HG02852 (cell line): ENCODE measurements around the gene IGSF21.

Experiments
- ATAC-seq: cut with Tn5 transposase; IDR thresholded peaks from one replicate; pipeline ENCODE4 v1.9.1; 2021; ENCODE audit warnings: mild to moderate bottlenecking, moderate library complexity; ENCODE audit not compliant: unreplicated experiment

Gene IGSF21

DNA sequence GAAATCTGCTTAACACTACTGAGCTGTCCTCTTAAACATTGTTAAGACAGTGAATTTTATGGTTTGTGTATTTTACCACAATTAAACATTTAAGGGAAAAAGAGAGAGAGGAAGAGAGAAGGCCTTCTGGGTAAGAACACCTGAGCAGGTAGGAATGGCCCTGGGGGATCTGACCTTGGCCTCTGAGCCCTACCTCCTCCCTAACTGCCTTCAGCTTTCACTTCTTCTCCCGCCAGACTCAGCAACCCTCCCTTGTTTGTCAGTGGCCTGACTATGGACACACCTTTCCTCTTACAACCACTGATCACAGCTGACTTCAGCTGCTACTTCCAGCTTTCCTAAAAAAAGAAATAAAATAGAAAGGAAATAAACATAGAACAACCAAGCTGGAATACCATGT is 13.5 kb upstream of the IGSF21 start:
- ATAC-seq = no peak

DNA sequence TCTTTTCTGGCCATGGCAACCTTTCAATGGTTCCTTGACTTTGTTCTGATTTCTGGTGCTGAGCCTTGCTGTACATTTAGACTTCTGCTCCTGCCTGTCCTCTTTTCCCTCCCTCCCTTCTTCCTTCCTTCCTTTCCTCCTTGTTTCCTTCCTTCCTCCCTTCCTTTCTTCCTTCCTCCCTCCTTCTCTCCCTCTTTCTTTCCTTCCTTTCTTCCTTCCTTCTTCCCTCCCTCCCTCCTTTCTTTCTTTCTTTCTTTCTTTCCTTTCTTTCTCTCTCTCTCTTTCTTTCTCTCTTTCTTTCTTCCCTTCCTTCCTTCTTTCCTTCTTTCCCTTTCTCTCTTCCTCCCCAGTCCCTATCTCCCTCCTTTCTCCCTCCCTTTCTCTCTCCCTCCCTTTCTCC is 10.4 kb upstream of the IGSF21 start:
- no peak for ATAC-seq

DNA sequence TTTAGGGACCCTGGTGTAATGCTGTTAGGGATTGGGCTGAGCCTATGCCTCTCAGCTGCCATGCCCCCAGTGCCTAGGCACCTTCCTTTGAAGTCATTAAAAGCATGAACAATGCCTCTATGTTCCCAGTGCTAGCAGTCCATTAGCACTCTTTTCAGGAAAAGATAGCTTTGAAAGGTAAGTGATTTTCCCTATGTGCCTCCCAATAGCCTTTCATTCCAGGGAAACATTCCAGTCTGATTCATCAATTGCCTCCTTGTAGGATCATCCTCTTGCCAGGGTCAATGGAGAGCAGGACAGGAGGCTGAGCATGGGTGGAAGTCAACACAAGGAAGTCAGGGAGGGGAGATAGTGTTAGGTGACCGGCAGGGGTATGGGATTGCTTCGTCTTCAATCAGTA is 8.6 kb upstream of the IGSF21 start:
- no peak for ATAC-seq

DNA sequence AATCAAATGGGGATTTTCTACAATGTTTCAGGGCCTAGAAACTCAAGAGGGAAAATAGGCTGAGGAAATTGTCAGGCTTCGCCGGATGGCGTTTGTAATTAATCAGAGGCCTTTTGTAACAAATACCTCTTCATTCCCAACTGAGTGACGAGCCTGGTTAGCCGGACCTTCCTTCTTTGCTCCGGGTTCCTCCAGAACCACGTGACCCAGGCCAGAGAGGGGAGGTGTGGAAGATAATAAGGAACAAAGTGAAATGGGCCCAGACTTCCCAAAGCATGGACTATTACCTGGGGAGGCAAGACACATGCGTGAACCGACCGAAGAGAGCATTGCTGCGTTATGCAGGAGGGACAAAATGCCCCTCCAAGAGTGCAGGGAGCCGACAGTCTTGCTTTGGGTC is 7.5 kb upstream of the IGSF21 start:
- no peak for ATAC-seq

DNA sequence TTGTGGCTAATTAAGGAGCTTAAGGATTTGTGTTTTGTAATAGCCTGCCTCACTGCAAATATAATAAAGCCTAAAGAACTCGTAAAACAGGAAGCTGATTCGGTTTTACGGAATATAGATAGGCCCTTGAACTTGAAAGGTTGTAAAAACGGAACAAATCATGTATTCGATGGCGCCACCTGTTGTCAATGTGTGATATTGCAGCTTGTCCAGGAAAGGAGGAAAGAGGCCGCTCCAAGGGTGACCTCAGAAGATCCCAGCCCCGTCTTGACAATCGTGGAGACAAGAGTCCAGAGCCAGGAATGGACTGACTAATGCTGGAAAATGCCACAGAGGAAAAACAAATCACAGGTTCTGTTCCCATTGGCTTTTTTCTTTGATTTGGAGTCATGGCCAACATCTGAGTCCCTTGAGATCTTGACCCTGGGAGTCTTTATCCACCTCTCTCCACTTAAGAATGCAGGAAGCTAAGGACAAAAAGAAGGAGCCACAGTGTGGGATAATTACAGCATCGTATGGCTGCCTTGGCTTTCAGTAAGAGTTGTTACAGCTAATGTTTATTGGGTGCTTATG is 7.0 kb upstream of the IGSF21 start:
- ATAC-seq = no peak

DNA sequence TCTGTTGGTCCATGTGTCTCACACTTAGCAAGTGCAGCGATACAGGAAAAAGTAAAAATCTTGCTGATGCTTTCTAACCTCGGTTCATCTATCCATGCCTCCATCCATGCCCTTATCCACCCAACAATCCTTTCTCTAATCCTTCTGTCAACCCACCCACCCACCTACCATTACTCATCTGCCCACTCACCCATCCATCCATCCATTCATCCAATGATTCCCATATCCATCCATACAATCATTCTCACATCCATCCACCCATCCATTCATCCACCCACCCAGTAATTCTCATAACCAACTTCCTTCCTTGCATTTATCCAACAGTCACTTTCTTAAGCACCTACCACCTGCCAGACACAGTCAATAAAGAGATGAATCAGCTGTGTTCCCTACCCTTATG is 6.1 kb upstream of the IGSF21 start:
- no peak for ATAC-seq

DNA sequence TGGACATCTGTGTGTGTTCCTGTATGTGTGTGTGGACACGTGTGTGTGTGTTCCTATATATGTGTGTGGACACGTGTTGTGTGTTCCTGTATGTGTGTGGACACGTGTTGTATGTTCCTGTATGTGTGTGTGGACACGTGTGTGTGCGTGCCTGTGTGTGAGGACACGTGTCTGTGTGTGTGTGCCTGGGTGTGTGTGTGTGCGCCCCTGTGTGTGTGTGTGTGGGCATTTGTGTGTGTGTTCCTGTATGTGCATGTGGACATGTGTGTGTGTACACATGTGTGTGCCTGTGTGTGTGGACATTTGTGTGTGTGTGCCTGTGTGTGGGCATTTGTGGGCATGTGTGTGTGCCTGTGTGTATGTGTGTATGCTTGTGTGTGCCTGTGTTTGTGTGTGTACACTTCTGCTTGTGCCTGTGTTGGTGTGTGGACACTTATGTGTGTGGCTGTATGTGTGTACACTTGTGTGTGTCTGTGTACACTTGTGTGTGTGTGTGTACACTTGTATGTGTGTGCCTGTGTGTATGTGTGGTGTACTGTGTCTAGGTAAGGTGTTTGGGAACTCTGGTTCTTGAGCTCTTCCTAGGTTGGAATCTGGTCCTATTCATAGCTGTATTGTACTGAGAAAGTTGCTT is 3.7 kb upstream of the IGSF21 start:
- no peak for ATAC-seq

DNA sequence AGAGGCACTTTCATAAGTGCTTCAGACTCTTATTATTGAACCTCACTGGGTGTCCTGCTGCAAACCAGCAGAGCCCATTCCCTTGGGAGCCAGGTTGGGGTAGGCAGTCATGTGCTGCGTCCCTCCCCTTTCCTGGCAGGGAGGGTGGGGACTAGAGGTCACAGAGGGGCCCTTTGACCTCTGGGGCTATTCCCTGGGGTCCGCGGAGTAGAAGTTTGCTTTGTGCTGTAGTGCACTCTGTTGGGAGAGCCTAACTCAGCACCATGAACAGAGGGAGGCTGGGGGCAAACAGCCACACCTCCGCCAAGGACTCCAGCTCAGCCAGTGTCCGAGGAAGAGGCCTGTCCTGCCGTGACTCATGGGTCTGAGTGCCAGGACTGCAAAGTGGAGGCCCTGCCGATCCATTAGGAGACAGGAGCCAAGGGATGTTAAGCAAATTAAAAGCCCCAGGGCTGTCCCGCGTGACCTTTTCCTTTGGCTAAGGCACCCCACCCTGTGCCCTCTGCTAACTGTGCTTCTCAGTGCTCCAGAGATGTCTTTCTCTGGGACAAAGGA is 3.0 kb upstream of the IGSF21 start:
- no peak for ATAC-seq

DNA sequence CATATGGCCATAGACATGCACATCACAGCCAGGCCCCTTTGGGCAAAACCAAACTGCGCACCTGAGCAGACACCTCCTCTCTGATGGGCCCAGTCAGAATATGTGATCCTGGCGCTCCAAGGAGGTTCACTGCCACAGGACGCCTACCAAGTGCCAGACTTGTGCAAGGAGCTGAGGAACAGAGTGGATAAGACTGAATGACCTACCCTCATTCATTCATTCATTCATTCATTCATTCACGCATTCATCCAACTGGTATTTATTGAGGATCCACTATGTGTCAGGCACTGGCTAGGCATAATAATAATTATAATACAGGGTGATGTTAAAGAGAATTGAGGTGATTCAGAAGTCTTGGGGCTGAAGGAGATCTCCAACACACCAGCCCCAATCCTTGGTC is 2.4 kb upstream of the IGSF21 start:
- ATAC-seq = no peak

DNA sequence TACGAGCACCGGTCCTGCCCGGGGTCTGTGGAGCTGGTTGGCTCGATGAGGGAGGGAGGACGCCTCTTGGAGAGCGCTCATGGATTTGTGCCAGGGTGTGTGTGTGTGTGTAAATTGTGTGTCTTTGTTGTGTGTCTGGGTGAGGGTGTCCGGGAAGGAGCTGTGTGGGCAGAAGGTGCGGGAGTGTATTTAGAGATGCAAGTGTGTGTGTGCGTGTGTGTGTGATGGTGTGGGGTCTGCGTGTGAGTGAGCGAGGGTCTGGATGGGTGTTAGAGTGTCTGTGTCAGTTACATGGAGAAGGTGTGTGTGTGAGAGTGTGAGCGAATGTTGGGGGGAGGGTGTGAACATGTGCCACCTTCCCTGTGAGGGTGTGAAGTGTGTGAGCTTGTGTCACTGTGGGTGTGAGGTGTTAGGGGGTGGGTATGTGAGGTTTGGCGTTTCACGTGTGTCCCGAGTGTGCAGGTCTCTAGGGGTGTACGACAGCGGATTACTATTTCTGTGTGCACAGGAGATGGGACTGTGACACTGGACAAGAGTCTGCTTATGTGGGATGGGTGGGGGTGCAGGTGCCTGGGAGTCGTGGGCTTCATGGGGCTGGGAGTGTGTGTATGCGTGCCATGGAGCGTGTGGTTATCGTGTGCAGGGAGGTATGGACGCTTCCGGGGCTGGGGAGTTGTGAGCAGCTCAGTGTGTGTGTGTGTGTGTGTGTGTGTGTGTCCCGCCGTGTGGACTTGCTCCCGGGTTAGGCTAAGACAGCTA is 880 bp downstream of the IGSF21 start:
- no peak for ATAC-seq

DNA sequence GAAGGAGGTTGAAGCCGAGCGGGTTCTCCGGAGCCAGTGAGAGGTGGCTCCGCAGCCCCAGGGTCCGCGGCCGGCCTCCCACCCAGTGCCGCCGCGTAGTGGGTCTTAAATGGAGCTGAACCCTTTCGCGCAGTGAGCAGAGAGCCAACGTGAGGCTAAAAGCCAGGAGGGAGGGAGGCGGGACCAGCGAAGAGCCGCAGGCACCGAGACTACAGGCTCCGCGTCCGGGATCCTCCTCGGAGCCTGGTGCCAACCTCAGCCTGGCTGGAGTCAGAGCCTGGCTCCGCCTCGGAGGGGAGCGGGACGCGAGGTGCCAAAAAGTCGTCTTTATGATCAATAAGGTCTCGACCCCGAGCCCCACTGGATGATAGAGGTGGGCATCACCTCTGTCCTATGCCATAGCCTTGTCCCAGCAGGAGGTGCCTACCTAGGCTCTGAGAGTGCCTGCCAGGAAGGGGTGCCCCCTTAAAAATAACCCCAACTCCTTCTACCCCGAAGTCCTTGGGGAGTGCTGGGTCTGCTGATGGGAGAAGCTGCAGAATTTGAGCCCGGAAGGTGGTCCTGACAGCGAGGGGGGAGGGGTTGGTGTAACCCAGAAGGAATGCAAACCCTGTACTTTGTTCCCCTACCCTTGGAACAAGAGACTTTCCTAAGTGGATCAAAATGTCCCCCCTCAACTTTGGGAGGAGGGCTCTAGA is 1.6 kb downstream of the IGSF21 start:
- no peak for ATAC-seq

DNA sequence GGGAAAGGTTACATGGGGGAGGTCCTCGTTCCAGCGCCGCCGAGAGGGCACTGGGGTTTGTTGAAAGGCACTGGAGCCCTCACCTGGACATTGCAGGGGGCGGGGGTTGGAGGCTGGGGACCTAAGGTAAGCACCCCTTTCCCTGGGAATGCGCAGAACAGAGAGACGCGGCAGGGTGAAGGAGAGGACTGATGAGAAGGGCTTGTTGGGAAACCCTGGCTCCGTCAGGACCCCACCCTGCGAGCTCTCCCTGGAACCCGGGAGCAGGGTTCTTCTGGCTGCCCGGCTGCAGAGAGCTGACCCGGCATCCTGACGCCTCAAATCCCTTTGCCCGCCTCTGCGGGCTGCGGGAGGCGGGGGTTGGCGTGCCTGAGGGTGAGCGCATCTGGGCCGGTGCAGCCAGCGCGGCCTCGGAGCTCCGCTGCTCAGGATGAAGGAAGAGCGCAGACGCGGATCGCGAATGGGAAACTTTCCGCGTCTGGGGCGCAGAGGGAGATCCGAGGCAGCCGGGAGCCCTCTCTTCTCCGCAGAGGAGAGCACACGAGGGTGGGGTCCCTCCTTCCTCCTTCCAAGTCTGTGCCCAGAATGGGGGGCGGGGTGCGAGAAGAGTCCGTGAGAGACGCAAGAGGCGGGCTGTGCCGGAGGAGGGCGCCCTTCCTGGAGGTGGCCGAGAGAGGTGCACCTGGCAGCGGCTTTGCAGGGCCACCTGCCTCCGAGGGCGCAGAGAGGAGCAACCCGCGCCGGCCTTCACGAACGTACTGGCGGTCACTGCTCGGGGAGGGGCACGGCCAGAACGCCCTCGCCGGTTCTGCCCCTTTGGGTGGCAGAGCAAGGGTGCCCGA is 2.4 kb downstream of the IGSF21 start:
- ATAC-seq = no peak

DNA sequence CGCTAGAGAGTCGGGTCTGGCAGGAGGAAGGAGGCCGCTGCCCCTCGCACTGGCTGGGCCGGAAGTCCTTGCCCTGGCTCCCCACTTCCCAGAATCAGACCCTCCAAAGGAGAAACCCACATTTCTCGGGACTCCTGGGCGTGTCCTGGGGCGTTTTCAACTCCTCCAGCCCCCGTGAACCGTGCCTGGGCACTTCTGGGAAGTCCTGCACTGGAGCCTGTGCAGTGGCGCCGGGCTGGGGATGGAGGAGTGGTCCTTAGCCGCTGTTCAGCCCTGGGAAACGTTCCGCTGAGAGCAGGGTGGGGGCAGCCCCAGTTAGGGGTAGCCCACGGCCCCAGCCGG is 3.0 kb downstream of the IGSF21 start:
- ATAC-seq = no peak

DNA sequence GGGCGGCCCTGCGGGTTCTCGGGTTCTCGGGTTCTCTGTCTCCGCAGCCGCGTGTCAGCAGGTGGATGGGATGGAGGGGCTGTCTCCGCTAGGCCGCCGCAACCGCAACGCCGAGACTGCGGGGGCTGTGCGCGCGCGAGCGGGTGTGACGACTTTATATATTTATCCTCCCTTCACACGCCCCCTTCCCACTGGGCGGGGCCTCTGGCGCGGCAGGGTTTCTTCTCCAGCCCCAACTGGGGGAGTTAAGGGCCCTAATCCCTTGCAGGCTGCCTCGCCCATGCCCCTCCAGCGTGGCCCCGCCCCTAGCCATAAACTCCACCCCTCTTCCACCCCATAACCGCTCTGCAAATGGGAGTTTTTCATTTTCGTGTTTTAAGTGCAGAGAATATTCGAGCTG is 3.4 kb downstream of the IGSF21 start:
- no peak for ATAC-seq

DNA sequence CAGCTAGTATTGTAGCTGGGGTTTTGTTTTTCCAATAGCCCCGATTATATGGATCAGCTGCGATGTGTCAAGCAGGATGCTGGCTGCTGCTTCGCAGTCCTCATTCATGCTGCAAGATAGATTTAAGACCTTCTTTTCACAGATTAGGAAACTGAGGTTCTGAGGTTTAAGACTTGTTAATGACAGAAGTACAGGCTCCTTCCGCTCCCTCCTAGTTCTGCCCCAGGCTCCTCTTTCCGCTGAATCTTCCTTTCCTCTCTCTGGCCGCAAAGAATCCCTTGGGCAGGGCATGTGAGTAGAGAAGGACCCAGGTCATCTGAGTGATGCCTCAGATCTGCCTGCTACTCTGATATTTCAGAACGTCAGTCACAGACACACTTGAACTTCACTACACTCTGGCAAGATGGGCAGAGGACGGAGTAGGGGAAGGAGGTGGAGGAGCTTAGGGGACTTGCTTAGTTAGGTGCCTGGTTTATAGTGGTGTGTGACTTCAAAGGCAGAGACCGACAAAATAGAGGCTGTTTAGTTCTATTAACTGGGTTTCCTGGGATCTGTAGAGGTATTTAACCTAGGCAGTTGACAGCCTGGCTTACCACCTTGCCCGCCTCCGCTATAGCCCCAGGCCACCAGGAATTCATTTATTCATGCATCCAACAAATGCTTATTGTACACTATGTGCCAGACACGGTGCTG is 4.2 kb downstream of the IGSF21 start:
- no peak for ATAC-seq

DNA sequence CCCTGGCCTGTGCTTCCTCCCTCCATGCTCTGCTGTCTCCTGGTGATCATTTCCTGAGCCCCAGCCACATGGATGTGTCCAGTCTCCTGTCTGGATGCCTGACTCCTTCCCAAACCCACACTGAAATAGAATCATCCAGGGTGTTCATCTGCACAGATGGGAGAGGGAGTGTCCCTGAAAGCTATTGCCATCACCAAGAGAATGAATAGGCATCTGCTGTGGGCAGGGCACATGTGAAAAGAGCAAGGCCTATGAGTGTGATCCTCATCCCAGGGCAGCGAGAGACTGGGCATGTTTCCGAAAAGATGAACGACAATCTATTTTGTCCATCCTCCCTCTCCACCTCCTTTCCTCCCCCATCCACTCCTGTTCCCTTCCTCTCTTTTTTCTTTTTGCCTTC is 5.0 kb downstream of the IGSF21 start:
- ATAC-seq = no peak

DNA sequence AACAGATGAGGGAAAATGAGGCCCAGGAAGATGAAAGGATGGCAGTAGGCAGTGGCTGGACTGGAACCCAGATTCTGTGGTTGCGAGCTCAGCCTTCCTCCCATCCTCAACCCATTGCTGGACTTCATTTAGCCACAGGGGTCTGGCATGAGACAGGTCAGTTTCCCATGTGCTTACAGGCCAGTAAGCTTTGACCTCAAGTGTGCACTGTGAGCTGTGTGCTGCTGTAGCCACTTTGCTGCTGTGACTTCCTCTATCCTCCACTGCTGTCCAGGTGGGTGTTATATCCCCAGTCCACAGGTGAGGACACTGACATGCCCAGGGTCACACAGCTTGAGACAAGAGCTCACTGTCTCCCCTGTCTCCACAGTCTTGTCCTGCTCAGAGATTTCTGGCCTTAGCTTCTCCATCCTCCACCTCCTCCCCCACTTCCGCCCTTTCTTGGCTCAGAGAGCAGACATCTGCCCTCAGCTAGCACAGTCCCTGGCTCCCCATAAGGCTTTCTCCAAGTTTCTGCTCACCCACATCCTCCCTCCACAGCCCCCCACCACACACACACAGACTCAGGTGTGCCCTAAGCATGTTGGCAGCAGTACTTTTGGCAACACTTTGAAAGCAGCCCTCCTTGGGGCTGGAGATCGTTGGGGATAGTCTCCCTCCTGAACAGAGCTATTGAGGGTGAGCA is 7.3 kb downstream of the IGSF21 start:
- no peak for ATAC-seq

DNA sequence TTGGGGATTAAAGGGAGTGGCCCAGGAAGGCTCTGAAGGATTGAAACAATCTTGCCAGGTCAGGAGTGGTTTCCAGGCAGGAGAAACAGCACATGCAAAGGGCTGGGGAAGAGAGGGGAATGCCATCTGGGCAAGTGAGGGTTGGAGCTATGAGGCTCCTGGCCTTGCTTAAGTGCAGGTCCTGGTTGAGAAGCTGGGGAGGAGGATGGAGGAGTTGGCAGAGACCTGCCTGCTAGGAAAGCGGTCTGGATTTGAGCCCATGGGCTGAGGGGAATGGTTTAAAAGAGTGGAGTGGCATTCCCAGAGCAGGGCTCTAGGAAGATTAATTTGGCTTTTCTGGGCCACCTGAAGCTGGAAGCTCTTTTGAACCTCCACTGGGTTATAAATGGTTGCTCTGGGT is 9.2 kb downstream of the IGSF21 start:
- ATAC-seq = no peak

DNA sequence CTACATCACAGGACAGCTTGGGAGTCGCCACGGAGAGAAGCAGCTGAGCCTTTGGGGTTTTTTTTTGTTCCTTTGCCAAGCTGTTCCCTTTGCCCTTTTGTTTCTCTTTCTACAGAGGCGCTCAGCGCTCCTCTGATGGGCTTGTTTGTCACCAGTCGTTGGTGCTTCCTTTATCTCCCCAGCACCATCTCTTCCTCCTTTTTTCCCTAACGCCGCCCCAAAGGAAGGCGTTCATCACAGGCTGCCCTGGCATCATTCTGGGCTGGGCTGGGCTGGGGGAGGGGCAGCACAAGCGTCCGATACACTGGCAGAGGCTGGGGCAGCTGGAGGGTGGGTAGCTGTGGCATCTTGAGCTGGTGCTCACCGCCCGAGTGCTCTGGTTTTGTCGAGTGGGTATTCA is 10.5 kb downstream of the IGSF21 start:
- no peak for ATAC-seq

DNA sequence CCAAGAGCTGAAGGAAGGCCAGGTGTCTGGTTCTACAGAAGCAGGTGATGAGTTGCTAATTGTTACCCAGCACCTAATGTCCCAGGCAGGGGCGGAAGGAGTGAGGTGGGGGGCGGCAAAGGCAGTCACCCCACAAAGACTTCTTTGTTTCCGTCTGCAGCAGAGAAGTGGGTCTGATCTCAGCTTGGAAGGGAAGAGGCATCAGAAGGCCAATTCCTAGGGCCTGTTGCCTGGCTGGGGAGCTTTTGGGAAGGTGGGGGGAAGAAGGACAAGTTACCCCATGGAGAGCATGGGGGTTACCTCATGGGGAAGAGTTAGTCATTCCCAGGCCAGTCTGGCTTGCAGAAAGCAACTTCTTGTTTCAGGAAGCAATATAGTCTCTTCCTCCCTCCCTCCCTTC is 10.9 kb downstream of the IGSF21 start:
- ATAC-seq = no peak
